ENCODE measurements around the gene CTRL.

DNA sequence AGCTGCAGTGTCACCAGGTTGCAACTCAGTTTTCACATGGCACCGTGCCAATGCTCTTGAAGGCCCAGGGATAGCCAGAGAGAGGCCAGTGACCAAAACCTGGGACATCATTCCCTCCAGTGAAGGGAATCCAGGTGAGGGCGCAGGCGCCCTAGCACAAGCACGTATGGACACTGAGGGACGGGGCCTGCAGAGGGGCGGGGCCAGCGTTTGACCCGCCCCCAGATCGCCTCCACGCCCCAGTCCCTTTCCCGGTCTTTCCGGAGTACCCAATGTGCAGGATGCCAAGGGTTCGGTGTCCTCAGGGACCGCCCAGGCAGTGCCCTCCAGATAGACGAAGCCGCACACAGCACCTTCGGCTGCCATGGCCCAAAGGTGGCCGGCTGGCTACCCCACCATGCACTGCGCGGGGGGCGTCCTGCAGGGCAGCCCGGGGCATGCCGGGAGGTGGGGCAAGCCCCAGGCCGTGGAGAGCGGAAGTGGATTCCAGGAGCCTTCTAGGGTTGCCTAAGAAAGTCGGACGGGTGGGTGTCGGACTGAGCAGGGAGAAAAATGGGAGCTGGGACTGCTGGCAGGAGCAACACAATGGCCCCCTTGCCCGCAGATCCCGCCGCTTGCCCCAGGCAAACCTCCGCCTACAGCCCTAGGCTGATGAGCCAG is 32.1 kb upstream of the CTRL start:
- TF ChIP-seq, protein P1, sequence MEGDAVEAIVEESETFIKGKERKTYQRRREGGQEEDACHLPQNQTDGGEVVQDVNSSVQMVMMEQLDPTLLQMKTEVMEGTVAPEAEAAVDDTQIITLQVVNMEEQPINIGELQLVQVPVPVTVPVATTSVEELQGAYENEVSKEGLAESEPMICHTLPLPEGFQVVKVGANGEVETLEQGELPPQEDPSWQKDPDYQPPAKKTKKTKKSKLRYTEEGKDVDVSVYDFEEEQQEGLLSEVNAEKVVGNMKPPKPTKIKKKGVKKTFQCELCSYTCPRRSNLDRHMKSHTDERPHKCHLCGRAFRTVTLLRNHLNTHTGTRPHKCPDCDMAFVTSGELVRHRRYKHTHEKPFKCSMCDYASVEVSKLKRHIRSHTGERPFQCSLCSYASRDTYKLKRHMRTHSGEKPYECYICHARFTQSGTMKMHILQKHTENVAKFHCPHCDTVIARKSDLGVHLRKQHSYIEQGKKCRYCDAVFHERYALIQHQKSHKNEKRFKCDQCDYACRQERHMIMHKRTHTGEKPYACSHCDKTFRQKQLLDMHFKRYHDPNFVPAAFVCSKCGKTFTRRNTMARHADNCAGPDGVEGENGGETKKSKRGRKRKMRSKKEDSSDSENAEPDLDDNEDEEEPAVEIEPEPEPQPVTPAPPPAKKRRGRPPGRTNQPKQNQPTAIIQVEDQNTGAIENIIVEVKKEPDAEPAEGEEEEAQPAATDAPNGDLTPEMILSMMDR (IDR thresholded peaks at IDR 0.05; ENCODE audit: insufficient read depth, low read depth, low read length), result no peak
- no peak for TF ChIP-seq EZH2 (IDR thresholded peaks at IDR 0.05; ENCODE audit: insufficient read depth, low read length)

Measured in astrocyte (in vitro differentiated cells and primary cell).